BLaER1 (cell line): ENCODE data around the gene CFAP54.

ENCODE experiments used
- H3K27ac ChIP-seq: shearing (Covaris generic); formaldehyde crosslinking; 2 replicates; pipeline ENCODE4 v1.8.1; 2022
- H3K27me3 ChIP-seq: shearing (Covaris generic); formaldehyde crosslinking; 2 replicates; pipeline ENCODE4 v1.8.1; 2022
- H3K36me3 ChIP-seq: shearing (Covaris generic); formaldehyde crosslinking; 2 replicates; pipeline ENCODE4 v1.8.1; 2022
- H3K4me1 ChIP-seq: shearing (Covaris generic); formaldehyde crosslinking; 2 replicates; pipeline ENCODE4 v1.8.1; 2022
- H3K4me2 ChIP-seq: shearing (Covaris generic); formaldehyde crosslinking; 2 replicates; pipeline ENCODE4 v1.8.1; 2022
- H3K4me3 ChIP-seq: shearing (Covaris generic); formaldehyde crosslinking; 2 replicates; pipeline ENCODE4 v1.8.1; 2022
- H3K9ac ChIP-seq: shearing (Covaris generic); formaldehyde crosslinking; 2 replicates; pipeline ENCODE4 v1.8.1; 2022
- H3K9me3 ChIP-seq: shearing (Covaris generic); formaldehyde crosslinking; 2 replicates; pipeline ENCODE4 v1.8.1; 2022
- H4K20me1 ChIP-seq: shearing (Covaris generic); formaldehyde crosslinking; 2 replicates; pipeline ENCODE4 v1.8.1; 2022
- Cebpa-rat ChIP-seq: shearing (Covaris generic); IDR thresholded peaks from 2 replicates; pipeline ENCODE4 v1.8.1; 2022

CFAP54 gene

DNA sequence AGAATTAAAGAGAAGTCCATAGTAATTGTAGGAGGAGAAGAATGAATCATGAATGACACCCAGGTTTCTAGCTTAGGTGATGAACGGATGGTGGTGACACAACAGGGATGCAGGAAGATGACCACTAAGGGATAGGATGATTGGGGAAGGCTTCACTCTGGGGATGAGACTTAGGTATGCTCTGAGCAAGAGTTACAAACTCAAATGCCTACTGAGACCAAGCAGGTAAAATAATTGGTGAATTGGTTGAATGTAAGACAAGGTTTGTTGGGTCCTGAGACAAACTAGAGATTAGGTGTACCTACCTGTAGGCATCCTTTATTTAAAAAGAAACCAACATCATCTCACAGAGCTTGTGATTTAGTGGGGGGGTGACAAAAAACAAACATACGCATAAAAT is 116.3 kb downstream of the CFAP54 start:
- Histone ChIP-seq H3K4me1 (no peaks in the 10 kb centered on the region), H3K9ac (no peak overlapping the region), H3K36me3 (no peaks in the 10 kb centered on the region), H3K27ac (no peak overlapping the region), H4K20me1 (no peaks in the 10 kb centered on the region), H3K4me3 (no peak overlapping the region), H3K9me3 (peaks cover 15% of the 10 kb centered on the region), H3K27me3 (no peaks in the 10 kb centered on the region), H3K4me2 (no peak overlapping the region)
- TF ChIP-seq Cebpa-rat: no peak

DNA sequence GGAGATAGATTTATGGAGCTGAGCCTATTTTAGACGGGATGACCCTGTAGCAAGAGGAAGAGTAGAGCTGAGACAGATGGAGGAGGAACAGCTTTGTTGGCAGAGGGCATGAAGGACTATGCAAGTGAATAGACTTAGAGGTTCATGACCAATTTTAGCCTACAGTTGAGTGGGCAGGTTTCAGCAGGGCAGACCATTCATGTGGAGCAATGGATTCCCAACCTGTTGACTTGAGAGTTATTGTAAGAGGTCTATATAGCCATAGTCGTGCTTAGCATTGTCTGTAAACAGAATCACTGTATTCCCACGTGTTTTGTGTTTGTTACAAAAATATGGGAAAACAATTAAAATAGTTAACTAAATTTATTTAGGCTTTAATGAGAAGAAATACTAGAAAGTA is 116.8 kb downstream of the CFAP54 start:
- no peak overlapping the region for H3K4me2 ChIP-seq
- no peak overlapping the region for H3K27ac ChIP-seq
- peaks cover 16% of the 10 kb centered on the region for H3K9me3 ChIP-seq
- no peaks in the 10 kb centered on the region for H3K36me3 ChIP-seq
- H3K27me3 ChIP-seq: no peaks in the 10 kb centered on the region
- H3K4me3 ChIP-seq: no peak overlapping the region
- no peak overlapping the region for H3K9ac ChIP-seq
- no peaks in the 10 kb centered on the region for H4K20me1 ChIP-seq
- TF ChIP-seq Cebpa-rat: no peak
- H3K4me1 ChIP-seq: no peaks in the 10 kb centered on the region

DNA sequence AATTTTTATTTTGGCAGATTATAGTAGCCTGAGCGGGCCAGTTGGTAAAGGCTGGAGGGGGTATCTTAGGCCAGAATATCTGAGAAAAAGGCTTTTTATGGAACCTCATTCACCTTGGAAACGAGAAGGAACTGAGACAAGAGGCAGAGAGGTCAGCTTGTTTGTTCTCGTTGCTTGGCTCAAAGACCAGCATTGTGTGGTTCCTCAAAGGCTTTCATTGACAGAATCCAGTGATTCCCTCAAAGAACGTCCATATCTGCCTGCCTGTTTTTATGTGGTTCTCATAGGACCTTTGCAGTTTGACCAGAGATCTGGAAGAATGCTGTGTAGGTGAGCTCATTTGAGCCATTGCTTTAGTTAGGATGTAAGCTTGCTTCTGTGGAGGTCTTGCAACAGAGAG is 117.3 kb downstream of the CFAP54 start:
- H3K27me3 ChIP-seq: no peaks in the 10 kb centered on the region
- no peak for TF ChIP-seq Cebpa-rat
- no peak overlapping the region for H3K4me3 ChIP-seq
- H3K9me3 ChIP-seq: peaks cover 16% of the 10 kb centered on the region
- no peak overlapping the region for H3K27ac ChIP-seq
- H3K4me1 ChIP-seq: no peaks in the 10 kb centered on the region
- no peak overlapping the region for H3K4me2 ChIP-seq
- H3K9ac ChIP-seq: no peak overlapping the region
- H3K36me3 ChIP-seq: no peaks in the 10 kb centered on the region
- no peaks in the 10 kb centered on the region for H4K20me1 ChIP-seq

DNA sequence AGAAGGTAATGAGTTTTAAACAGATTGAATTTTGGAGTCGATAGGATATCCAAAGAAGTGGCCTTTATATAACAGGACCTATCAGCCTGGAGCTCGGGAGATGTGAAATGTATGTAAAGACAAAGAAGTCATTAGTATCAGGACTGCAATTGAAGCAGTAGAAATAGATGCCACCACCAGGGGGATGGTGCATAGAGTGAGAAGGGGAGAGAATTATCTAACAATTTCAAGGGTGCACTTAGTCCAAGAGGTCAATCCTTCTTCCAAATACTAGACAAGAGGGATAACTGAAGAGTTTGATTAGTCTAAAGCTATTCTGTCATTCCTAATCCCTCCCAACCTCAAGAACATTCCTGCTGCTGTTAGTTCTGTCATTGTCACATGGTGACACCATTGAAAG is 127.8 kb downstream of the CFAP54 start:
- H3K27me3 ChIP-seq: no peaks in the 10 kb centered on the region
- no peaks in the 10 kb centered on the region for H3K9me3 ChIP-seq
- no peaks in the 10 kb centered on the region for H4K20me1 ChIP-seq
- no peak overlapping the region for H3K27ac ChIP-seq
- no peak overlapping the region for H3K4me3 ChIP-seq
- no peaks in the 10 kb centered on the region for H3K36me3 ChIP-seq
- no peak for TF ChIP-seq Cebpa-rat
- no peak overlapping the region for H3K4me2 ChIP-seq
- H3K9ac ChIP-seq: no peak overlapping the region
- no peaks in the 10 kb centered on the region for H3K4me1 ChIP-seq

DNA sequence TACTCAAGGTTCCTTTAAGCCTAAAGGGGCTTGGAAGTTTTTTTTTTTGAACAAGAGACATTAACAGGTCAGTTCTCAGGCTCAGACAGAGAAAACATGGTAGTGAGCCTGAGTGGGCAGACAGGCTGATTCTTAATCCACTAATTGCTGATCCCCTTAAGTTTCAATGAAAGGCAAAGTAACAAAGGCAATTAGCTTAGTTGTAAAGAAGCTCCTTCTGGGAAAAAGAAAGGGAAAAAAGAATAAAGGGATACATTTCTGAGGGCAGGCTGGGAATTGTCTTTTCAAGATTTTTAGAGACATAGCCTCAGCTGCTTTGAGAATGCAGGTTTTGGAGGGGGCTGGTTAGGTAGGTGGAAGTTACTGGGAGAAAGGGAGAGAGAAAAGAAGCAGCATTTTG is 133.8 kb downstream of the CFAP54 start:
- Histone ChIP-seq H3K4me3 (no peak overlapping the region), H3K27me3 (no peaks in the 10 kb centered on the region), H3K4me1 (no peaks in the 10 kb centered on the region; the same call in 1 of the 2 replicates), H3K4me2 (no peak overlapping the region), H3K9me3 (no peaks in the 10 kb centered on the region), H4K20me1 (no peaks in the 10 kb centered on the region), H3K9ac (no peak overlapping the region), H3K27ac (no peak overlapping the region), H3K36me3 (no peaks in the 10 kb centered on the region)
- no peak for TF ChIP-seq Cebpa-rat

DNA sequence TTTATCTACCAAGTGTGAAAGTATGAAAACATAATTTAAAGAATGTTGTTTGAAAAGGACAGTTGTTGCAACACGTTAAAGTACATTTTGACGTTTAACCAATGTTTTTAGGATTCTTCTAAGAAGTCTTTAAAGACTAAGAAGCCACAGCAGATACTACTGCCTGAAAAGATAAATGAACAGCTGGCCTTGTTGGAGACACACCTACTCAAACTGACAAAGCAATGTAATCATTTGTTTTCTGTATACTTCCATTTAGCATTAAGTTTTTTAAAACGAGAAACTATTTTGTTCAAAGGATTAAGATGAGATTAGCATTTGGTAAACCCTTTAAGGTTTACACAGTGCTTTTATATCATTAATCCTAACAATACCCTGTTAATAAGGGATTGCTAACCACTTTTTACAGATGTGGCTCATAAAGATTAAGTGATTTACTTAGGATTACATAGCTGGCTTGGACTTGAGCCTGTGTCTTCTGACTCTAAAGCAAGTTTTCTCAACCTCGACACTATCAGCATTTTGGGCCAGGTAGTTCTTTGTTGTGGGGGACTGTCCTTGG is 134.4 kb downstream of the CFAP54 start:
- no peak overlapping the region for H3K9ac ChIP-seq
- no peak for TF ChIP-seq Cebpa-rat
- H4K20me1 ChIP-seq: no peaks in the 10 kb centered on the region
- no peak overlapping the region for H3K4me2 ChIP-seq
- no peak overlapping the region for H3K27ac ChIP-seq
- no peak overlapping the region for H3K4me3 ChIP-seq
- H3K4me1 ChIP-seq: peaks cover 4% of the 10 kb centered on the region; the same call in 1 of the 2 replicates
- no peaks in the 10 kb centered on the region for H3K36me3 ChIP-seq
- no peaks in the 10 kb centered on the region for H3K27me3 ChIP-seq
- no peaks in the 10 kb centered on the region for H3K9me3 ChIP-seq

DNA sequence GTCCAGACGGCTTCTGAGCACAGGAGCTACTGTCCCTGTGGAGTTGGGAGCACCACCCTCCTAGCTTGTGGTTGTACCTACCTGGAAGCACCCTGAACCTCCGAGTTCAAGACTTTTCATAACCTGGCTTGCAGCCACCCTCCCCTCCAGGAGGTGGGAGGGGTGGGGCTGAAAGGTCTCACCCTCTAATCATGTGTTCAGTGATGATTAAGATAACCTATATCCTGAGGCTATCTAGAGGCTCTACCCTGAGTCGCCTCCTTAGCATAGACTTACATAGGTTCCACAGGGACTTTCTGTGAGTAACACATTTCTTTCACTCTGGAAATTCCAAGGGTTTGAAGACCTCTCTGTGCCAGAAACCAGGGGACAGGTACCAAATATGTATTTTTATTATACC is 146.5 kb downstream of the CFAP54 start:
- Histone ChIP-seq H3K9me3 (no peaks in the 10 kb centered on the region), H3K27ac (no peak overlapping the region), H3K9ac (no peak overlapping the region), H4K20me1 (no peaks in the 10 kb centered on the region), H3K4me3 (no peak overlapping the region), H3K27me3 (no peaks in the 10 kb centered on the region), H3K4me1 (no peaks in the 10 kb centered on the region), H3K4me2 (no peak overlapping the region), H3K36me3 (no peaks in the 10 kb centered on the region)
- TF ChIP-seq Cebpa-rat: no peak

DNA sequence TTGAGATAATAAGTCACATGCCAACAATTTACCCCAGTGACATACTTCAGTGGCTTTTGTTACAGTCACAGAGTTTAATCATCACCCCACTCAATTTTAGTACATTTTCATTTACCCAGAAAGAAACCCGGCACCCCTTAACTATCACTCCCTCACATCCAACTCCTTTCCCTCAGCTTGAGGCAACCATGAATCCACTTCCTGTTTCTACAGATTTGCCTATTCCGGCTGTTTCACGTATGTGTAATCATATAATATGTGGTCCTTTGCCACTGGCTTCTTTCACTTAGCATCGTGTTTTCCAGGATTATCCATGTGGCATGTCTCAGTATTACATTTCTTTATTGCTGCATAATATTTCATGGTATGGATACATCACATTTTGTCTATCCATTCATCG is 147.5 kb downstream of the CFAP54 start:
- Histone ChIP-seq H3K27ac (no peak overlapping the region), H3K36me3 (no peaks in the 10 kb centered on the region), H3K9me3 (no peaks in the 10 kb centered on the region), H3K27me3 (no peaks in the 10 kb centered on the region), H3K4me1 (no peaks in the 10 kb centered on the region), H4K20me1 (no peaks in the 10 kb centered on the region), H3K9ac (no peak overlapping the region), H3K4me2 (no peak overlapping the region), H3K4me3 (no peak overlapping the region)
- no peak for TF ChIP-seq Cebpa-rat

DNA sequence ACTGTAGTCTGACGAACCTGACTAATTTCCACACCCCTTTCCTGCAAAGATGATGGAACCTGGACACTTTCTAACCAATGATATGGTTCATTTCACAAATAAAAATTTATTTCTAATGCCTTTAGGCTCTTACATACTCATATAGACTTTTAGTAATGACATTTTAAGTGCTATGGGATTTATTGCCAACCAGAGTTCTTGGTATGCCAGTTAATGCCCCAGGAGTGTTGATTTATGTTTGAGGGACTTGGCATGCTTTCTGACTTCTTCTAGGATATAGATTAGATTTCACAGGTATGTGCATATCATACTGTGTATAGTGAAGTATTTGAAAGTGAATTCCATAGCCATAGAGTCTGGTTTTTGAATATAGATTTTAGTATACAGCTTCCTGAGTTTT is 159.5 kb downstream of the CFAP54 start:
- H4K20me1 ChIP-seq: no peaks in the 10 kb centered on the region
- H3K4me2 ChIP-seq: no peak overlapping the region

DNA sequence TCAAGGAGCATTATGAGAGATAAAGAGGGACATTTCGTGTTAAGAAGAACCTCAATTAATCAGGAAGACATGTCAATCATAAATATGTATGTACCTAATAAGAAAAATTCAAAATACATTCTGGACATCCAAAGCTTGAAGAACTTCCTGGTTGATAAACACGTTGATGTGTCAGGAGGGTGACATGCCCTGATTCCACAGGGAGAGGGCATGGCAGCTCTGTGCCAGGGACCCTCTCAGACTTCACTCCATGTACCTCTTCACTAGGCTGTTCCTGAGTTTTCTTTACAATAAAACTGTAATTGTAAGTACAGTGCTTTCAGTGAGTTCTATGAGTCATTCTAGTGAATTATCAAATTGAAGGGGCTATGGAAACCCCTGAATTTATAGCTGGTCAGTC is 163.5 kb downstream of the CFAP54 start:
- no peak overlapping the region for H3K9ac ChIP-seq
- H3K4me2 ChIP-seq: no peak overlapping the region
- H3K9me3 ChIP-seq: no peaks in the 10 kb centered on the region
- H3K4me3 ChIP-seq: no peak overlapping the region
- no peak for TF ChIP-seq Cebpa-rat
- H3K36me3 ChIP-seq: no peaks in the 10 kb centered on the region
- no peak overlapping the region for H3K27ac ChIP-seq
- H3K4me1 ChIP-seq: no peaks in the 10 kb centered on the region
- no peaks in the 10 kb centered on the region for H3K27me3 ChIP-seq
- H4K20me1 ChIP-seq: no peaks in the 10 kb centered on the region

More for the DNA sequence above, 159.5 kb downstream of the CFAP54 start:
- no peaks in the 10 kb centered on the region for H3K36me3 ChIP-seq
- H3K9ac ChIP-seq: no peak overlapping the region
- H3K27ac ChIP-seq: no peak overlapping the region
- no peak for TF ChIP-seq Cebpa-rat
- H3K4me1 ChIP-seq: no peaks in the 10 kb centered on the region
- H3K27me3 ChIP-seq: no peaks in the 10 kb centered on the region
- H3K9me3 ChIP-seq: no peaks in the 10 kb centered on the region
- H3K4me3 ChIP-seq: no peak overlapping the region

DNA sequence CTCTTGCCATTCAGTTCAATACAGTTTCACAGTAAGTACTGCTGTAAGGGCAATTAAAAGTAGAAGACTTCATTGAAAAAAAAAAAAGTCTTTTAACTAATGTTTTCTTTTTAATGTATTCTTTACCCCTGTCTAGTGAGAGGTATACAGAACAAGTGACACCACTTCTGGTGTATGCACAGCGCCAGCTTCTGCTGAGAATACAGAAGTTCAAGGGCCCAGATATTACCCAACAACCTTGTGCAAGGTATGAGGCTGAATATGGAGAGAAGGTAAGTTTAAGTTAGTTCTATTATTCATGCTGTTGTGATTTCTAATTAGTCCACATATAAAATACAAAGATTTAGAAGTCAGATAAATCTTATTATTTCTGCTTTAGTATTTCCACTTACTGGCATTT is 168.7 kb downstream of the CFAP54 start:
- Histone ChIP-seq H4K20me1 (no peaks in the 10 kb centered on the region), H3K27me3 (no peaks in the 10 kb centered on the region), H3K4me3 (no peak overlapping the region), H3K4me1 (no peaks in the 10 kb centered on the region), H3K4me2 (no peak overlapping the region), H3K9ac (no peak overlapping the region), H3K9me3 (no peaks in the 10 kb centered on the region), H3K36me3 (no peaks in the 10 kb centered on the region), H3K27ac (no peak overlapping the region)
- no peak for TF ChIP-seq Cebpa-rat
